Gastroesophageal sphincter (tissue), 4 donors: ENCODE results near the gene PITPNB. TPM values are rescaled to one million over a fixed set of nuclear protein-coding genes. Genes with fewer than 3 reads are reported as not detected.

Source experiments
- ATAC-seq: fragments of 150-250 bp; one replicate; pipeline ENCODE4 v1.9.1; 2016; ENCODE audit warnings: mild to moderate bottlenecking, moderate library complexity
- H3K27ac ChIP-seq, 4 donors: fragments of 200-600 bp; sonication (generic) in 3 of 4; 1 replicate in 3 of 4; 2 replicates in 1 of 4; pipeline ENCODE4 v1.5.1; 2016 to 2019
- H3K27me3 ChIP-seq: fragments of 200-600 bp; sonication (generic); one replicate; pipeline ENCODE4 v1.5.1; 2019
- H3K36me3 ChIP-seq, 2 donors: fragments of 200-600 bp; sonication (generic); one replicate each; pipeline ENCODE4 v1.5.1; 2019; ENCODE audit warnings: control low read depth in 1 of 2
- H3K4me1 ChIP-seq, 3 donors: fragments of 200-600 bp; sonication (generic); 1 replicate in 2 of 3; 2 replicates in 1 of 3; pipeline ENCODE4 v1.5.1; 2016 to 2019; ENCODE audit warnings: control low read depth in 2 of 3
- H3K4me3 ChIP-seq, 2 donors: fragments of 200-600 bp; sonication (generic); one replicate each; pipeline ENCODE4 v1.5.1; 2019; ENCODE audit warnings: mild to moderate bottlenecking in 1 of 2, moderate library complexity in 1 of 2
- H3K9me3 ChIP-seq, 3 donors: fragments of 200-600 bp; sonication (generic); one replicate each; pipeline ENCODE4 v1.5.1; 2017 to 2019; ENCODE audit warnings: control low read depth in 2 of 3
- CTCF ChIP-seq, 4 experiments: fragments of 200-600 bp in 2 of 4; fragments of 450-650 bp in 2 of 4; sonication (generic) in 1 of 4; IDR thresholded peaks; one replicate each; pipeline ENCODE4 v1.5.1; 2017 to 2019; ENCODE audit warnings: antibody characterized with exemption in 4 of 4, mild to moderate bottlenecking in 2 of 4, moderate library complexity in 2 of 4
- EP300 ChIP-seq: sonication (generic); formaldehyde crosslinking; IDR thresholded peaks from one replicate; pipeline ENCODE4 v1.6.1; 2017; ENCODE audit warnings: antibody characterized with exemption, mild to moderate bottlenecking
- POLR2A ChIP-seq, 2 donors: fragments of 450-650 bp; IDR thresholded peaks; one replicate each; pipeline ENCODE4 v1.6.1; 2017; ENCODE audit warnings: antibody characterized with exemption in 2 of 2, mild to moderate bottlenecking in 2 of 2, moderate library complexity in 1 of 2
- POLR2AphosphoS5 ChIP-seq: sonication (generic); formaldehyde crosslinking; IDR thresholded peaks from one replicate; pipeline ENCODE4 v1.6.1; 2017; ENCODE audit warnings: antibody characterized with exemption
- WGBS, 2 donors: methylation state at CpG; one replicate each; pipeline ENCODE4 v1.1.5; 2018; ENCODE audit warnings: low coverage in 1 of 2; 5-methylcytosine and 5-hydroxymethylcytosine counted together
- total RNA-seq, 4 donors: library from RNA; depleted of rRNA; stranded (reverse); fragments of >200 nt; gene quantifications; one replicate each; pipeline ENCODE4 v1.1.0, GENCODE V29; 2016

The PITPNB gene
- total RNA-seq, 4 donors from 2014 or later, result 62.8 to 103 (median 96.6) TPM

- no peaks in the 10 kb centered on the region for H3K9me3 ChIP-seq
- TF ChIP-seq CTCF (IDR thresholded peaks at IDR 0.05) (no peak), POLR2AphosphoS5 (no peak), POLR2A (IDR thresholded peaks at IDR 0.05) (no peak), EP300 (no peak)
- ATAC-seq, result no peak
- H3K27ac ChIP-seq, result no peak overlapping the region
- no peak overlapping the region for H3K4me3 ChIP-seq
- H3K36me3 ChIP-seq, result peaks cover 0 to 91% of the 10 kb centered on the region in 2 donors
- no peaks in the 10 kb centered on the region for H3K27me3 ChIP-seq
- H3K4me1 ChIP-seq, result peaks cover 0 to 32% (median 0%) of the 10 kb centered on the region in 3 donors
- WGBS, 2 donors, result 75% methylated on average over 6 of the region's 6 CpGs; no CpG with 5 or more reads in 1 of the 2 donors
Observed at GRCh38 chr22:27896245-27896644, 22.8 kb downstream of the PITPNB start.

DNA sequence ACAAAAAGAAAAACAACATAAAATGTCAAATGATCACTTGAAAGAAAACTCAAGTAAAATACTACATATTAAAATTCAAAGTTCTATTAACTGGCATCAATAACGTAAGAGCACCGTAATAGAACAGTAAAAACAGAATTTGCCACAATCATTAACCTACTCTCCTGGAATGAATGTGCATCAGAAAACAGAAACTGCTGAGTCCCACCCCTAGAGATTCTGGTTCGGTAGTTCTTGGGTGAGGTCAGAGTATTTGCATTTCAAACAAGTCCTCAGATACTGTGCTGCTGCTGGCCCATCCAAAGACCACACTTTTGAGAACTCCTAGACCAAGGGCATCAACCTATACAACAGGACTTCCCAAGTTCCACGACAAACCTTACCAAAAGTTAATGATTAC lies 23.5 kb downstream of the PITPNB start:
- no peaks in the 10 kb centered on the region for H3K9me3 ChIP-seq
- H3K4me1 ChIP-seq, result peaks cover 0 to 32% (median 0%) of the 10 kb centered on the region in 3 donors
- no peaks in the 10 kb centered on the region for H3K27me3 ChIP-seq
- TF ChIP-seq POLR2AphosphoS5 (no peak), EP300 (no peak), POLR2A (IDR thresholded peaks at IDR 0.05) (no peak), CTCF (IDR thresholded peaks at IDR 0.05) (no peak)
- 67 to 86% methylated on average over 4 of the region's 4 CpGs for WGBS, 2 donors
- no peak overlapping the region for H3K27ac ChIP-seq
- ATAC-seq, result no peak
- H3K4me3 ChIP-seq, result no peak overlapping the region
- peaks cover 0 to 95% of the 10 kb centered on the region in 2 donors for H3K36me3 ChIP-seq

- Histone ChIP-seq H3K9me3 (no peaks in the 10 kb centered on the region), H3K4me3 (no peak overlapping the region), H3K27me3 (no peaks in the 10 kb centered on the region), H3K4me1 (peaks cover 0 to 58% (median 2%) of the 10 kb centered on the region in 3 donors), H3K36me3 (peaks cover 0 to 98% of the 10 kb centered on the region in 2 donors), H3K27ac (peak overlapping the region; percentile 12 to 69 (median 50))
- TF ChIP-seq EP300 (no peak), POLR2A (IDR thresholded peaks at IDR 0.05) (no peak), CTCF (IDR thresholded peaks at IDR 0.05) (no peak), POLR2AphosphoS5 (peak; percentile 75)
- 59 to 60% methylated on average over 3 to 5 of the region's 5 CpGs for WGBS, 2 donors
- peak; percentile 48 for ATAC-seq
Observed at GRCh38 chr22:27892811-27893210, 26.2 kb downstream of the PITPNB start.

GRCh38 chr22:27892064-27892463 lies 27.0 kb downstream of the PITPNB start:
- H3K9me3 ChIP-seq, result no peaks in the 10 kb centered on the region

More at GRCh38 chr22:27892064-27892463, 27.0 kb downstream of the PITPNB start:
- Histone ChIP-seq H3K4me3 (no peak overlapping the region), H3K27me3 (no peaks in the 10 kb centered on the region), H3K27ac (peak overlapping the region; percentile 19 to 69 (median 46)), H3K4me1 (peaks cover under 1 to 65% (median 4%) of the 10 kb centered on the region in 3 donors), H3K36me3 (peaks cover 0 to 97% of the 10 kb centered on the region in 2 donors)
- WGBS, 2 donors, result 75 to 83% methylated on average over 2 to 4 of the region's 4 CpGs
- TF ChIP-seq CTCF (IDR thresholded peaks at IDR 0.05) (no peak), POLR2AphosphoS5 (peak; percentile 17)
- ATAC-seq, result peak; percentile 51
